GM19025 (cell line): ENCODE results near the gene LSM14B.

Experiments used
- ATAC-seq: cut with Tn5 transposase; IDR thresholded peaks from one replicate; pipeline ENCODE4 v1.9.1; 2021; ENCODE audit warnings: mild to moderate bottlenecking, low read depth, moderate library complexity; ENCODE audit not compliant: unreplicated experiment

LSM14B gene

GRCh38 chr20:62178316-62179161, 56.3 kb downstream of the LSM14B start:
- ATAC-seq: no peak

- ATAC-seq: no peak
These were observed 56.9 kb downstream of the LSM14B start for GRCh38 chr20:62179162-62179504.

- ATAC-seq: no peak
These were observed 59.5 kb downstream of the LSM14B start for GRCh38 chr20:62181808-62182207.

- ATAC-seq: peak; percentile 88
These were observed 60.5 kb downstream of the LSM14B start, which contains the start of gene MTG2 for GRCh38 chr20:62182469-62183425. TSS of gene MTG2 (plus strand) at chr20:62183028. CDS start at chr20:62193421, 10,393 bp downstream.

- ATAC-seq: no peak
These were observed 61.3 kb downstream of the LSM14B start for GRCh38 chr20:62183426-62184142.
